Measurements from ENCODE around the gene ZNF827. TPM values are rescaled to one million over a fixed set of nuclear protein-coding genes. Genes with fewer than 3 reads are reported as not detected.

The ZNF827 gene
- total and polyA plus RNA-seq, 2 donors = 10.2 to 12.1 TPM

- WGBS = 99% methylated on average over 1 of the region's 1 CpG
- peaks cover 11 to 54% of the 10 kb centered on the region in 2 donors for H3K36me3 ChIP-seq (ENCODE audit: control insufficient read depth in 2 of 2, insufficient read depth in 2 of 2, low read length in 1 of 2)
Measured at GRCh38 chr4:145814246-145814645, 124.4 kb downstream of the ZNF827 start.

DNA sequence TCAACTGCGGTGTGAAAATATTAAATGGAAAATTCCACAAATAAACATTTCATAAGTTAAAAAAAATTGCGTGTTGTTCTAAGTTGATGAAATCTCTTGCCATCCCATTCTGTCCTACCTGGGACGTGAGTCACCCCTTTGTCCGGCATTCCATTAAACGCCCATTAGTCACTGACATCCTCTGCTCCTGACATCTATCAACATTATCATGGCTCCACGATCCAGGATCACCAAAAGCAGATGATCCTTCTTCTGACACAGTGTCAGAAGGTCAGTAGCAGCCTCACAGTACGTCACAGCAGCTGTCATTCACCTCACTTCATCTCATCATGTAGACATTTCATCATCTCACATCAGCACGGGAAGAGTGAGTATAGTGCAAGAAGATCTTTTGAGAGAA, 125.7 kb downstream of the ZNF827 start:
- H3K27me3 ChIP-seq (ENCODE audit: control insufficient read depth in 2 of 2, insufficient read depth in 1 of 2, low read length in 1 of 2) = no peaks in the 10 kb centered on the region
- WGBS = 97% methylated on average over 8 of the region's 8 CpGs
- H3K9me3 ChIP-seq (ENCODE audit: control insufficient read depth in 2 of 2, insufficient read depth in 1 of 2, low read length in 1 of 2) = peaks cover 0 to 5% of the 10 kb centered on the region in 2 donors
- H3K36me3 ChIP-seq (ENCODE audit: control insufficient read depth in 2 of 2, insufficient read depth in 2 of 2, low read length in 1 of 2) = peaks cover 11 to 53% of the 10 kb centered on the region in 2 donors
- H3K4me3 ChIP-seq (ENCODE audit: low read length in 2 of 2) = no peak overlapping the region
- H3K27ac ChIP-seq (ENCODE audit: low read depth in 1 of 2, low read length in 1 of 2) = no peak overlapping the region
- H3K4me1 ChIP-seq (ENCODE audit: control insufficient read depth in 2 of 2, insufficient read depth in 2 of 2, low read length in 2 of 2) = peaks cover 0 to 2% of the 10 kb centered on the region in 2 donors
- no peak for DNase-seq (ENCODE audit: low read depth in 6 of 9, low spot score in 9 of 9)

More at GRCh38 chr4:145814246-145814645, 124.4 kb downstream of the ZNF827 start:
- Histone ChIP-seq H3K27me3 (ENCODE audit: control insufficient read depth in 2 of 2, insufficient read depth in 1 of 2, low read length in 1 of 2) (no peaks in the 10 kb centered on the region), H3K4me3 (ENCODE audit: low read length in 2 of 2) (no peak overlapping the region), H3K27ac (ENCODE audit: low read depth in 1 of 2, low read length in 1 of 2) (no peak overlapping the region), H3K4me1 (ENCODE audit: control insufficient read depth in 2 of 2, insufficient read depth in 2 of 2, low read length in 2 of 2) (no peaks in the 10 kb centered on the region), H3K9me3 (ENCODE audit: control insufficient read depth in 2 of 2, insufficient read depth in 1 of 2, low read length in 1 of 2) (peaks cover 0 to 5% of the 10 kb centered on the region in 2 donors)
- no peak for DNase-seq (ENCODE audit: low read depth in 6 of 9, low spot score in 9 of 9)

GRCh38 chr4:145808848-145809512, 129.6 kb downstream of the ZNF827 start:
- WGBS = 98% methylated on average over 3 of the region's 3 CpGs
- H3K27ac ChIP-seq (ENCODE audit: low read depth in 1 of 2, low read length in 1 of 2) = peak overlapping the region; percentile 33 to 78
- peaks cover 8 to 32% of the 10 kb centered on the region in 2 donors for H3K36me3 ChIP-seq (ENCODE audit: control insufficient read depth in 2 of 2, insufficient read depth in 2 of 2, low read length in 1 of 2)
- H3K4me3 ChIP-seq (ENCODE audit: low read length in 2 of 2) = no peak overlapping the region
- peaks cover 0 to 2% of the 10 kb centered on the region in 2 donors for H3K4me1 ChIP-seq (ENCODE audit: control insufficient read depth in 2 of 2, insufficient read depth in 2 of 2, low read length in 2 of 2)
- H3K27me3 ChIP-seq (ENCODE audit: control insufficient read depth in 2 of 2, insufficient read depth in 1 of 2, low read length in 1 of 2) = no peaks in the 10 kb centered on the region
- DNase-seq (ENCODE audit: low read depth in 6 of 9, low spot score in 9 of 9) = no peak
- peaks cover 0 to 5% of the 10 kb centered on the region in 2 donors for H3K9me3 ChIP-seq (ENCODE audit: control insufficient read depth in 2 of 2, insufficient read depth in 1 of 2, low read length in 1 of 2)

GRCh38 chr4:145808021-145808650, 130.5 kb downstream of the ZNF827 start:
- Histone ChIP-seq H3K36me3 (ENCODE audit: control insufficient read depth in 2 of 2, insufficient read depth in 2 of 2, low read length in 1 of 2) (peaks cover 3 to 24% of the 10 kb centered on the region in 2 donors), H3K9me3 (ENCODE audit: control insufficient read depth in 2 of 2, insufficient read depth in 1 of 2, low read length in 1 of 2) (peaks cover 0 to 5% of the 10 kb centered on the region in 2 donors), H3K4me1 (ENCODE audit: control insufficient read depth in 2 of 2, insufficient read depth in 2 of 2, low read length in 2 of 2) (peaks cover 0 to 2% of the 10 kb centered on the region in 2 donors), H3K4me3 (ENCODE audit: low read length in 2 of 2) (no peak overlapping the region), H3K27me3 (ENCODE audit: control insufficient read depth in 2 of 2, insufficient read depth in 1 of 2, low read length in 1 of 2) (no peaks in the 10 kb centered on the region), H3K27ac (ENCODE audit: low read depth in 1 of 2, low read length in 1 of 2) (peak overlapping the region in 1 of 2 donors; percentile 78)
- DNase-seq (ENCODE audit: low read depth in 6 of 9, low spot score in 9 of 9) = peak in 1 of 9 donors; percentile 38
- 91% methylated on average over 3 of the region's 3 CpGs for WGBS

- peaks cover 0 to 2% of the 10 kb centered on the region in 2 donors for H3K4me1 ChIP-seq (ENCODE audit: control insufficient read depth in 2 of 2, insufficient read depth in 2 of 2, low read length in 2 of 2)
- H3K9me3 ChIP-seq (ENCODE audit: control insufficient read depth in 2 of 2, insufficient read depth in 1 of 2, low read length in 1 of 2) = peaks cover 0 to 7% of the 10 kb centered on the region in 2 donors
- no peaks in the 10 kb centered on the region for H3K27me3 ChIP-seq (ENCODE audit: control insufficient read depth in 2 of 2, insufficient read depth in 1 of 2, low read length in 1 of 2)
- no peak for DNase-seq (ENCODE audit: low read depth in 6 of 9, low spot score in 9 of 9)
- peaks cover 0 to 15% of the 10 kb centered on the region in 2 donors for H3K36me3 ChIP-seq (ENCODE audit: control insufficient read depth in 2 of 2, insufficient read depth in 2 of 2, low read length in 1 of 2)
- no peak overlapping the region for H3K27ac ChIP-seq (ENCODE audit: low read depth in 1 of 2, low read length in 1 of 2)
- no peak overlapping the region for H3K4me3 ChIP-seq (ENCODE audit: low read length in 2 of 2)
- 87% methylated on average over 5 of the region's 5 CpGs for WGBS
Measured at GRCh38 chr4:145805490-145805889, 133.1 kb downstream of the ZNF827 start.

GRCh38 chr4:145804116-145804515, 134.5 kb downstream of the ZNF827 start:
- H3K36me3 ChIP-seq (ENCODE audit: control insufficient read depth in 2 of 2, insufficient read depth in 2 of 2, low read length in 1 of 2) = peaks cover 0 to 11% of the 10 kb centered on the region in 2 donors
- peaks cover 0 to 2% of the 10 kb centered on the region in 2 donors for H3K4me1 ChIP-seq (ENCODE audit: control insufficient read depth in 2 of 2, insufficient read depth in 2 of 2, low read length in 2 of 2)
- peak in 1 of 9 donors; percentile 15 for DNase-seq (ENCODE audit: low read depth in 6 of 9, low spot score in 9 of 9)
- H3K9me3 ChIP-seq (ENCODE audit: control insufficient read depth in 2 of 2, insufficient read depth in 1 of 2, low read length in 1 of 2) = peaks cover 0 to 2% of the 10 kb centered on the region in 2 donors
- WGBS = 93% methylated on average over 2 of the region's 2 CpGs
- no peak overlapping the region for H3K4me3 ChIP-seq (ENCODE audit: low read length in 2 of 2)
- peak overlapping the region in 1 of 2 donors; percentile 38 for H3K27ac ChIP-seq (ENCODE audit: low read depth in 1 of 2, low read length in 1 of 2)
- H3K27me3 ChIP-seq (ENCODE audit: control insufficient read depth in 2 of 2, insufficient read depth in 1 of 2, low read length in 1 of 2) = no peaks in the 10 kb centered on the region

- no peak overlapping the region for H3K27ac ChIP-seq (ENCODE audit: low read depth in 1 of 2, low read length in 1 of 2)
- no peak for DNase-seq (ENCODE audit: low read depth in 6 of 9, low spot score in 9 of 9)
- no peak overlapping the region for H3K4me3 ChIP-seq (ENCODE audit: low read length in 2 of 2)
- no peaks in the 10 kb centered on the region for H3K4me1 ChIP-seq (ENCODE audit: control insufficient read depth in 2 of 2, insufficient read depth in 2 of 2, low read length in 2 of 2)
- no peaks in the 10 kb centered on the region for H3K27me3 ChIP-seq (ENCODE audit: control insufficient read depth in 2 of 2, insufficient read depth in 1 of 2, low read length in 1 of 2)
- H3K9me3 ChIP-seq (ENCODE audit: control insufficient read depth in 2 of 2, insufficient read depth in 1 of 2, low read length in 1 of 2) = peaks cover 0 to 2% of the 10 kb centered on the region in 2 donors
- WGBS = 97% methylated on average over 2 of the region's 2 CpGs
- H3K36me3 ChIP-seq (ENCODE audit: control insufficient read depth in 2 of 2, insufficient read depth in 2 of 2, low read length in 1 of 2) = peaks cover 0 to 15% of the 10 kb centered on the region in 2 donors
Measured at GRCh38 chr4:145799223-145799622, 139.4 kb downstream of the ZNF827 start.

GRCh38 chr4:145797278-145797677, 141.3 kb downstream of the ZNF827 start:
- peaks cover 0 to 26% of the 10 kb centered on the region in 2 donors for H3K36me3 ChIP-seq (ENCODE audit: control insufficient read depth in 2 of 2, insufficient read depth in 2 of 2, low read length in 1 of 2)
- no peaks in the 10 kb centered on the region for H3K4me1 ChIP-seq (ENCODE audit: control insufficient read depth in 2 of 2, insufficient read depth in 2 of 2, low read length in 2 of 2)
- DNase-seq (ENCODE audit: low read depth in 6 of 9, low spot score in 9 of 9) = no peak
- H3K27me3 ChIP-seq (ENCODE audit: control insufficient read depth in 2 of 2, insufficient read depth in 1 of 2, low read length in 1 of 2) = no peaks in the 10 kb centered on the region
- H3K9me3 ChIP-seq (ENCODE audit: control insufficient read depth in 2 of 2, insufficient read depth in 1 of 2, low read length in 1 of 2) = peaks cover 0 to under 1% of the 10 kb centered on the region in 2 donors
- no peak overlapping the region for H3K27ac ChIP-seq (ENCODE audit: low read depth in 1 of 2, low read length in 1 of 2)
- H3K4me3 ChIP-seq (ENCODE audit: low read length in 2 of 2) = no peak overlapping the region

- Histone ChIP-seq H3K4me3 (ENCODE audit: low read length in 2 of 2) (no peak overlapping the region), H3K9me3 (ENCODE audit: control insufficient read depth in 2 of 2, insufficient read depth in 1 of 2, low read length in 1 of 2) (no peaks in the 10 kb centered on the region), H3K36me3 (ENCODE audit: control insufficient read depth in 2 of 2, insufficient read depth in 2 of 2, low read length in 1 of 2) (peaks cover 0 to 26% of the 10 kb centered on the region in 2 donors), H3K27ac (ENCODE audit: low read depth in 1 of 2, low read length in 1 of 2) (no peak overlapping the region), H3K27me3 (ENCODE audit: control insufficient read depth in 2 of 2, insufficient read depth in 1 of 2, low read length in 1 of 2) (no peaks in the 10 kb centered on the region), H3K4me1 (ENCODE audit: control insufficient read depth in 2 of 2, insufficient read depth in 2 of 2, low read length in 2 of 2) (no peaks in the 10 kb centered on the region)
- no peak for DNase-seq (ENCODE audit: low read depth in 6 of 9, low spot score in 9 of 9)
- 87% methylated on average over 4 of the region's 4 CpGs for WGBS
Measured at GRCh38 chr4:145796346-145796745, 142.3 kb downstream of the ZNF827 start.
